ENCODE data around the gene RAB15. TPM values are rescaled to one million over a fixed set of nuclear protein-coding genes. Genes with fewer than 3 reads are reported as not detected.

The RAB15 gene
- total RNA-seq, 1 experiment from 2014 or later = 4.3 TPM

GRCh38 chr14:64990296-64990695, 18.2 kb upstream of the RAB15 start:
- no peak for DNase-seq (ENCODE audit: low read depth)

- DNase-seq (ENCODE audit: low read depth) = no peak
Measured at GRCh38 chr14:64987438-64987767, 15.3 kb upstream of the RAB15 start.

DNA sequence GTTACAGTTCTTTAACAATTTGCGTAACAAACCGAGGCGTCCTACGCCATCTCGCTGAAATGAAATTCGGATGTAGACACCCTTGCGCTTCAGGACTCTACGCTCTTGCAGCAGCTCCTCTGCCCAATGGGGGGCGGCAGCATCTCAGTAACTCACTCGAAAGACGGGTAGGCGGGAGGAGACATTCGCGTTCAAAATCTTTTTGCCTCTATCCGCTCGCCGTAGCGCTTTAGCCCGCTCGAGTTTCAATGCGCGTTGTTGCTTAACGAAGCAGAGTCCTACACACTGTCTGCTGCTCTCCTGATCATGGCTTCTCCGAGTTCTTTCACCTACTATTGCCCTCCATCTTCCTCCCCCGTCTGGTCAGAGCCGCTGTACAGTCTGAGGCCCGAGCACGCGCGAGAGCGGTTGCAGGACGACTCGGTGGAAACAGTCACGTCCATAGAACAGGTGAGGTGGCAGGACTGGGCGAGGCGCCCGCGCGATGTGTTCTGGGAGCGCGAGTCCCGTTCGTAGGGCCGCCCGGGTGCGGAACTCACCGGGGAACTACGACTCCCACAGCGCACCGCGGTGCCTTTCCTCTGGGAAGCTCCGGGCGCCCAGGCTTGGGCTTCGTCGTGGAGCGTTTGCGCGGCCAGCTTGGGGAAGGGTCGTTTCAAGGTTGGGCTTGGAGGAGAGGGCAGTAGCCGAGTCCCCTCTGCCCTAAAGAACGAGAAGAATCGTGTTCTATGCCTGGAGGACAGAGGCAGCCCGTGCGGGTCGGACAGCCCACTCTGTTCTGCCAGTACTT, 14.7 kb upstream of the RAB15 start, which contains the start of gene FNTB:
Gene FNTB (plus strand): TSS at position 248 of the 790 bp plus-strand sequence. CDS start 59 bp downstream, at position 307.
- peak; percentile 95 for DNase-seq (ENCODE audit: low read depth)

- peak; percentile 48 for DNase-seq (ENCODE audit: low read depth)
Measured at GRCh38 chr14:64983439-64984310, 11.5 kb upstream of the RAB15 start.

GRCh38 chr14:64979336-64980074, 7.4 kb upstream of the RAB15 start:
- peak; percentile 33 for DNase-seq (ENCODE audit: low read depth)

DNA sequence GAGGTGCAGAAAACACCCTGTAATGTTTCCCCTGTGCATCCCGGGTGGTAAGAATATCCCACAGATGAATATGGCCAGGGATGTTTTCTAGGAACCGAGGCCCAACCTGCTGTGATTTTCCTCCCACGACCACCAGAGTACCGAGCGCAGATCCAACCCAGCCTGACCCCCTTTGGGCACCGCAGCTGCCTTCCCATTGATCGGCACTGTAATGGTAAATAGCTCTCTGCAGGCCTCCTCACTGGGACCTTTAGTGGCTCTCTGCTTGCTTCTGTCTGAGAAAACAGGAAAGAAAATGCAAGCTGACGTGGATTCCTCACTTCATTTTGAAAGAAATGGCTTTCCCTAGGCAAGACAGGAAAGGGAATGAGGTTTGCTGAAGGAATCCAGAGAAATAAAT, 2.4 kb upstream of the RAB15 start:
- DNase-seq (ENCODE audit: low read depth) = no peak

GRCh38 chr14:64973826-64974225, 1.7 kb upstream of the RAB15 start:
- no peak for DNase-seq (ENCODE audit: low read depth)

- DNase-seq (ENCODE audit: low read depth) = no peak
Measured at GRCh38 chr14:64973026-64973442, 898 bp upstream of the RAB15 start.

- no peak for DNase-seq (ENCODE audit: low read depth)
Measured at GRCh38 chr14:64971491-64971942, 619 bp downstream of the RAB15 start.

DNA sequence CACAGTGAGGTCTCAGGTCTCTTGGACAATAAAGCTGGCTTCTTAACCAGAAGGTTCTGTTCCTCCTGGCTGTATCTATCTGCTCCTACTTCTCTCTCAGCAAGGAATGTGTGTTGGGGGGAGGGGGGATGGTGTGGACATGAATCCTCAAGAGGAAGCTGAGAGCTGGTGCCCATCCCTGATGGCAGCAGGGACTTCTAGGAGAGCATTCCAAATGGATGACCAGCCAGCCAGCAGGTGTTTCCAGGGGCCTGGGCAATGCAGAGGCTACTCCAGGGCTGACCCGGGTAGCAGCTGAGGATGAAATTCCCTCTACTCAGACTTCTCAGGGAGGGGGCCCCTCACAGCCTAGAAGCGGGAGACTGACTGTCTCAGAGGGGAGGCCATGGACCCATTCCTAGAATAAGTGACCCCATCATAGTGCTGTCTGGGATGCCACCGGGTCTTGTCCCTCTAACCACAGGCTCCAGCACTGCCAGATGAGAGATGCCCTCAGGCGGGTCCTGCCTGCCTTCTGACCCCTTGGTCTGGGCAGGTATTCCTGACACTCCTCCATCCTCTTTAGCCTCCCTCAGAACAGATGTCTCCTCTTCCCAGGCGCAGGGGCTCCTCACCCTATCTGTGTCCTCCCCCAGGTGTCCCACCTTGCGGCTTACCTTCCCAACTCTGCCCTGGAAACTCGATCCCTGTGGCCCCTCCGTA, 1.2 kb downstream of the RAB15 start:
- DNase-seq (ENCODE audit: low read depth) = no peak

DNA sequence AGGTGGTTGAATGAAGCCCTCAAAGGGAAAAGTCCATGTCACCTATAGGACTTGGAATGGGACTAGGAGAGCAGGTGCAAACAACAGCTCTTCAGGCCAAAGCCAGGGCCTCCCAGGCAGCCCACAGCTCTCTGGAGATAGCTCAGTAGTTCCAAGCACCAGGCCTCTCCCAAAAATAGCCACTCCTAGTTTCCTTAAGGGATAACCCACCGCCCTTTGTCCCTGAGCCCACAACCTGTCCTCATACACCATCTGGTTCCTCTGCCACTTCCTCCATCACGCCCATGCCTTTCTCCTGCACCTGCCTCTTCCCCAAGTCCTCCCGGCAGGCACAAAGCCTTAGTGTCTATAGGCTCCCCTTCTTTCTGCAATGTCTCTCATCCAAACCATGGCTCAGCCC, 2.1 kb downstream of the RAB15 start:
- DNase-seq (ENCODE audit: low read depth) = no peak

- no peak for DNase-seq (ENCODE audit: low read depth)
Measured at GRCh38 chr14:64968651-64969050, 3.5 kb downstream of the RAB15 start.

DNA sequence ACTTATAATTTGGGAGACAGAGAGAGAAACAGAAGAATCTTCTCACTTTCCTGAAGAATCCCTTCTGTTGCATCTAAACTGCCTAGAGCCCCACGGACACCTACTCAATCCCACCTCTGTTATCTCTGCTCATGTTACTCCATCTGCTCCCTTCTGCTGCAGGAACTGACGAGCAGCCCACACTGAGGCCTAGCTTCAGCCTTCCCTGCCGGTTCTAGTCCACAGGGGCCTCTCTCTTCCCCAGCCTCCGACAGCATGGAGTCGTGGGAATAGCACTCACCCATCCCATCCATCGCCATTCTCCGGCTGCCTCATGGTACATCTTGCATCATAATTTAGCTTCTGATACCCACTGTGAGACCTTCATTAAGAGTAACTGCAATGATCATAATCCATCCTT, 4.0 kb downstream of the RAB15 start:
- DNase-seq (ENCODE audit: low read depth) = no peak

GRCh38 chr14:64966976-64967375, 5.2 kb downstream of the RAB15 start:
- DNase-seq (ENCODE audit: low read depth) = no peak

DNA sequence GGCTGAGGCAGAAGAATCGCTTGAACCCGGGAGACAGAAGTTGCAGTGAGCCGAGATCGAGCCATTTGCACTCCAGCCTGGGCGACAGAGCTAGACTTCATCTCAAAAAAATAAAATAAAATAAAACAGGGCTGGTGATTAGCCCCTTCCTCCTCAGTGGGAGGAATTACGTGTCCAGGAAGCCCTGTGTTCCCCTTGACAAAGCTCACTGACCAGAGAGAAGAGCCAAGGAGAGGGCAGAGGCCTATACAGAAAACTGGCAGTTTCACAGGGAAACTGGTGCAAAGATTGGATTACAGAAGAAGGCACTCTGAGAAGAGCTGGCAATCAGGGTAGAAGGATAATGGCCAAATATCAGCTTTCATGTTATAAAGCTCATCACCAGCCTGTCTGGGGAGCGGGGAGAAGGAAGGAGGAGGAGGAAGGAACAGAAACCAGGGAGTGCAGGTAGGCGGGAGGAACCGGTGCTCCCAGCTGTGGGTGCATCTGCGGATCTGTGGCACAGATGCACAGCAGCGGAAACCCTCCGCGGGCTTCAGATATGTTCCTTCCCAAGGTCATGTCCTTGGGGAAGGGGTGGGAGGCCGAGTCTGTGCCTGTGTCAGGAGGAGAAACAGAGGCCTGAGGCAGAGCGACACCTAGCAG, 6.7 kb downstream of the RAB15 start:
- no peak for DNase-seq (ENCODE audit: low read depth)

DNA sequence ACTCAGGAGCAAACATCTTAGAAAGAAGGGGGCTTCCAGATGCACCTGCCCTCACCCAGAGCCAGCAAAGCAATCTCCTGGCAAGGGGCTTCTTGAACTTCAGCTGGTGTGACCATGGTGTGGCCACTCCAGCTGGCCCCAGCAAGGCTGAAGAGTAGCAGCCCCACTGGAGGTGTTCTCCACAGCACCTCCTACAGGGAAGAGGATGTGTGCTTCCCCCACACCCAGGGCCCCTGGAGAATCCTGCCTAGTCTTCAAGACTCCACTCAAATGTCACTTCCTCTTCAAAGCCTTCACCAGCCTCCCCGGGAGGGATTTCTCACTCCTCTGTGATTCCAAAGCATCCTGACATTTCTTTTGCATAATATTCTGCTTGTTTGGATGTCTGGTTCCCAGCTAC, 8.5 kb downstream of the RAB15 start:
- no peak for DNase-seq (ENCODE audit: low read depth)

DNA sequence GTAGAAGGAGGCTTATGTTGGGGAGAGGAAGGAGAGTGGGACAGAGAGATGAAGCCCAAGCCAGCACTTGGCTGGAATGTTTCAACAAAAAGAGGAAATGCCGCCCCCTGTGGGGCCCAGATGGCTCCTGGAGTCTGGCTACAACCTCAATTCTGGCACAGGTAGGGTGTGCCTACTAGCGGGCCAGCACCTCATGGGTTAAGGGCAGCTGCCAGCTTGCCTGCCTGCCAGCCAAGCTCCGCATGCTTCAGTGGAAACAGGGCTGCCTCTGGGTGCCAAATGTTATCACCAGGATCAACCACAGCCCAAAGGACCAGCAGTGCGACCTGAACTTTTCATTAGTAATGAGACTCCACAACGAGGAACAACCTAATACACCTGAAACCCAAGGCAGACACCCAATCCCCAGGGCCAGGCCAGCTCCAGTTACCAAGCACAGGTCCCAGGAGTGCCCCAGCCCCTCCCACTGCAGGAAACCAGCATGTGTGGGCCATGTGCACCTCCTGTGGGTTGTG, 11.3 kb downstream of the RAB15 start:
- DNase-seq (ENCODE audit: low read depth) = no peak

- DNase-seq (ENCODE audit: low read depth) = no peak
Measured at GRCh38 chr14:64958743-64959142, 13.4 kb downstream of the RAB15 start.

DNA sequence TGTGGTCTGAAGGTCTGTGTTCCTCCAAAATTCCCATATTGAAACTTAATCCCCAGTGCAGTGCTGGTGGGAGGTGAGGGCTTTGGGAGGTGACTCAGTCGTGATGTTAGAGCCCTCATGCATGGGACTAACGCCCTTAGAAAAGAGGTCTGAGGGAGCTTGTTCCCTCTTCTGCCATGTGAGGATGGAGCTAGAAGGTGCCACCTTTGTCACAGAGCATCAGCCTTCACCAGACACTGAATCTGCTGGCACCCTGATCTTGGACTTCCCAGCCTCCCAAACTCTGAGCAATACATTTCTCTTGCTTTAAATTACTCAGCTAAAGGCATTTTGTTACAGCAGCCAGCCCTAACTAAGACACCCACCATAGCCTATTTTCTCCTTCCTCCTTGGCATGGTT, 13.9 kb downstream of the RAB15 start:
- no peak for DNase-seq (ENCODE audit: low read depth)

GRCh38 chr14:64956697-64957406, 15.3 kb downstream of the RAB15 start:
- DNase-seq (ENCODE audit: low read depth) = no peak
